Measurements from ENCODE around the gene ZFHX3.

GRCh38 chr16:72991644-72992043, 56.3 kb downstream of the ZFHX3 start:
- TF ChIP-seq MAX (IDR thresholded peaks at IDR 0.05) (no peak), TAF1 (IDR thresholded peaks at IDR 0.05; ENCODE audit: low read depth) (no peak), EGR1 (IDR thresholded peaks at IDR 0.05) (no peak), CREB1 (IDR thresholded peaks at IDR 0.05; ENCODE audit: low read depth) (no peak), EP300 (IDR thresholded peaks at IDR 0.05; ENCODE audit: borderline replicate concordance) (no peak), ZBTB7A (IDR thresholded peaks at IDR 0.05; ENCODE audit: low read depth) (no peak), YY1 (IDR thresholded peaks at IDR 0.05; ENCODE audit: low read depth) (no peak)
